A549 (cell line): Measurements from ENCODE around the gene DUS4L. TPM values are rescaled to one million over a fixed set of nuclear protein-coding genes. Genes with fewer than 3 reads are reported as not detected.
"Not testable (repeated sequence)": the region's sequence is repeated elsewhere in the genome, so short reads cannot be mapped to it uniquely, and the experiment has no call there.

ENCODE experiments used
- ATAC-seq, 2 experiments: fragments of 200-7000 bp in 1 of 2; fragments of >200 bp in 1 of 2; cut with Nextera tagmentation in 1 of 2; cut with Tn5 transposase in 1 of 2; 3 replicates each; pipeline versions ENCODE4 v1.8.0 to v1.9.1; 2018 to 2020; ENCODE audit warnings: mild to moderate bottlenecking in 1 of 2, moderate library complexity in 1 of 2
- CTCF ChIA-PET: fragments of 300-600 bp; sonication (Branson Sonifier 250); formaldehyde crosslinking; extraction: SDS; loops from one replicate; lab custom pipeline; 2021; ENCODE audit warnings: antibody characterized with exemption, inconsistent platforms; lab: Yijun Ruan, JAX
- POLR2A ChIA-PET: fragments of 350-600 bp; formaldehyde crosslinking; extraction: SDS; loops from one replicate; lab custom pipeline; 2021; ENCODE audit warnings: antibody characterized with exemption, inconsistent platforms; lab: Yijun Ruan, JAX
- DNase-seq, 2 experiments: peaks; one replicate each; pipeline versions ENCODE4 v3.0.0 to v3.0.0-alpha.2; 2011 to 2016; ENCODE audit warnings: low read depth in 1 of 2, low spot score in 1 of 2
- FAIRE-seq: peaks from 2 replicates; lab custom pipeline; 2011; peaks lifted over from hg19 to GRCh38; lab: Jason Lieb, UNC
- H3K27ac ChIP-seq, 2 experiments: fragments of >200 bp; sonication (Bioruptor Twin); formaldehyde crosslinking; 3 replicates each; pipeline ENCODE4 v1.5.1; 2016 to 2017
- H3K4me1 ChIP-seq: fragments of >200 bp; sonication (Bioruptor Twin); formaldehyde crosslinking; 3 replicates; pipeline ENCODE4 v1.6.1; 2016
- H3K4me2 ChIP-seq: fragments of >200 bp; sonication (Bioruptor Twin); formaldehyde crosslinking; 3 replicates; pipeline ENCODE4 v1.6.1; 2016
- H3K4me3 ChIP-seq: fragments of >200 bp; sonication (Bioruptor Twin); formaldehyde crosslinking; 3 replicates; pipeline ENCODE4 v1.5.1; 2016
- H3K9me3 ChIP-seq: fragments of >200 bp; sonication (Bioruptor Twin); formaldehyde crosslinking; 3 replicates; pipeline ENCODE4 v1.6.1; 2016
- CBX2 ChIP-seq: fragments of 200-600 bp; sonication (generic); IDR thresholded peaks from 2 replicates; pipeline ENCODE4 v1.6.1; 2016; ENCODE audit warnings: low read depth, mild to moderate bottlenecking, borderline replicate concordance
- CEBPB ChIP-seq, 2 experiments: fragments of >200 bp in 1 of 2; sonication (Bioruptor Twin) in 1 of 2; formaldehyde crosslinking in 1 of 2; IDR thresholded peaks; 2 replicates each; pipeline ENCODE4 v1.6.1; 2012 to 2016
- EHF ChIP-seq: fragments of 250-450 bp; sonication (Bioruptor Pico); IDR thresholded peaks from 2 replicates; pipeline ENCODE4 v1.5.0; 2020; ENCODE audit warnings: mild to moderate bottlenecking
- FOXS1 ChIP-seq: fragments of 250-450 bp; sonication (Bioruptor Pico); IDR thresholded peaks from 2 replicates; pipeline ENCODE4 v1.5.0; 2020; ENCODE audit warnings: mild to moderate bottlenecking, moderate library complexity
- HOXB5 ChIP-seq: fragments of 250-450 bp; sonication (Bioruptor Pico); IDR thresholded peaks from 2 replicates; pipeline ENCODE4 v1.5.0; 2020; ENCODE audit warnings: mild to moderate bottlenecking, moderate library complexity
- JUNB ChIP-seq: fragments of >200 bp; sonication (Bioruptor Twin); formaldehyde crosslinking; IDR thresholded peaks from 2 replicates; pipeline ENCODE4 v1.6.1; 2016
- MAZ ChIP-seq: fragments of 150-350 bp; IDR thresholded peaks from 2 replicates; pipeline ENCODE4 v1.6.1; 2014; ENCODE audit warnings: antibody characterized with exemption, low read depth, low read length, borderline replicate concordance
- PHF8 ChIP-seq: fragments of 200-600 bp; sonication (generic); IDR thresholded peaks from 2 replicates; pipeline ENCODE4 v1.6.1; 2016; ENCODE audit warnings: low read depth, mild to moderate bottlenecking, antibody characterized with exemption, moderate library complexity, borderline replicate concordance
- RCOR1 ChIP-seq: fragments of 150-350 bp; IDR thresholded peaks from 2 replicates; pipeline ENCODE4 v1.6.1; 2014; ENCODE audit warnings: antibody characterized with exemption, low read length, low read depth
- RFX5 ChIP-seq: fragments of 450-650 bp; IDR thresholded peaks from 2 replicates; pipeline ENCODE4 v1.7.1; 2014; ENCODE audit warnings: antibody characterized with exemption, mild to moderate bottlenecking, moderate library complexity
- SMC3 ChIP-seq: fragments of >200 bp; sonication (Bioruptor Twin); formaldehyde crosslinking; IDR thresholded peaks from 3 replicates; pipeline ENCODE4 v1.6.1; 2018; ENCODE audit warnings: inconsistent platforms
- SREBF2 ChIP-seq: fragments of 450-650 bp; IDR thresholded peaks from 2 replicates; pipeline ENCODE4 v1.6.1; 2014; ENCODE audit warnings: mild to moderate bottlenecking, moderate library complexity
- TFCP2L1 ChIP-seq: fragments of 250-450 bp; sonication (Bioruptor Pico); IDR thresholded peaks from 2 replicates; pipeline ENCODE4 v1.5.0; 2021; ENCODE audit warnings: mild to moderate bottlenecking
- ZC3H11A ChIP-seq: fragments of 450-650 bp; IDR thresholded peaks from 2 replicates; pipeline ENCODE4 v1.6.1; 2014; ENCODE audit warnings: antibody characterized with exemption, mild to moderate bottlenecking
- ZNF302 ChIP-seq: fragments of 250-450 bp; sonication (Bioruptor Pico); IDR thresholded peaks from 2 replicates; pipeline ENCODE4 v1.9.0; 2021; ENCODE audit warnings: inconsistent platforms, mild to moderate bottlenecking, moderate library complexity
- ZSCAN20 ChIP-seq: fragments of 250-450 bp; sonication (Bioruptor Pico); IDR thresholded peaks from 2 replicates; pipeline ENCODE4 v1.8.0; 2022; ENCODE audit warnings: mild to moderate bottlenecking, moderate library complexity
- WGBS: methylation state at CpG from one replicate; pipeline ENCODE4 v1.1.6; 2017; ENCODE audit errors: missing lambda C conversion rate; 5-methylcytosine and 5-hydroxymethylcytosine counted together
- polyA plus RNA-seq, 4 experiments: library from polyadenylated mRNA; depleted of rRNA in 3 of 4; stranded (reverse); fragments of >200 nt; fragmentation: RNase III in 1 of 4; extraction: RNeasy Plus Mini Kit Qiagen cat#74134 plus additional on column Dnase treatment in 1 of 4; gene quantifications; 2 replicates in 3 of 4; 3 replicates in 1 of 4; pipeline ENCODE4 v1.2.3, GENCODE V29; 2011 to 2017
- TF ChIP-seq, protein P1 (sequence below): IDR thresholded peaks from 2 replicates; pipeline ENCODE4 v1.6.1; 2012; ENCODE audit warnings: low read depth, borderline replicate concordance
- TF ChIP-seq, protein P2 (sequence below): fragments of 450-650 bp; IDR thresholded peaks from 2 replicates; pipeline ENCODE4 v1.6.1; 2014; ENCODE audit warnings: antibody characterized with exemption
- TF ChIP-seq, protein P3 (sequence below): fragments of 250-450 bp; sonication (Bioruptor Pico); IDR thresholded peaks from 2 replicates; pipeline ENCODE4 v1.5.0; 2020; ENCODE audit warnings: low read depth, mild to moderate bottlenecking, moderate library complexity

DUS4L gene
- polyA plus RNA-seq, 2 of the 4 experiments (the other 2 are of a cell fraction): 10.1 to 17.4 TPM

DNA sequence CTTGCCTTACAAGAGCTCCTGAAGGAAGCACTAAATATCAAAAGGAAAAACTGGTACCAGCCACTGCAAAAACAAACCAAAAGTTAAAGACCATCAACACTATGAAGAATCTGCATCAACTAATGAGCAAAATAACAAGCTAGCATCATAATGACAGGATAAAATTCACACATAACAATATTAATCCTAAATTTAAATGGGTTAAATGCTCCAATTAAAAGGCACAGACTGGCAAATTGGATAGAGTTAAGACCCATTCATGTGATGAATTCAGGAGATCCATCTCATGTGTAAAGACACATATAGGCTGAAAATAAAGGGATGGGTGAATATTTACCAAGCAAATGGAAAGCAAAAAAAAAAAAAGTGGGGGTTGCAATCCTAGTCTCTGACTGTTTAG, 29.6 kb upstream of the DUS4L start:
- TF ChIP-seq JUNB (no peak), ZNF302 (no peak), MAZ (no peak)
- Histone ChIP-seq H3K27ac (no peak overlapping the region), H3K9me3 (peaks cover 7% of the 10 kb centered on the region; the same call in 1 of the 3 replicates), H3K4me1 (no peaks in the 10 kb centered on the region), H3K4me2 (no peak overlapping the region), H3K4me3 (no peak overlapping the region)
- no peak for ATAC-seq
- ChIA-PET POLR2A (no interaction called here), CTCF (interaction anchor here (0.6 kb wide), 1 partner anchor 74 kb away, joined by 3 read pairs; no protein-coding TSS in a partner anchor)
- FAIRE-seq: no peak
- DNase-seq: no peak

DNA sequence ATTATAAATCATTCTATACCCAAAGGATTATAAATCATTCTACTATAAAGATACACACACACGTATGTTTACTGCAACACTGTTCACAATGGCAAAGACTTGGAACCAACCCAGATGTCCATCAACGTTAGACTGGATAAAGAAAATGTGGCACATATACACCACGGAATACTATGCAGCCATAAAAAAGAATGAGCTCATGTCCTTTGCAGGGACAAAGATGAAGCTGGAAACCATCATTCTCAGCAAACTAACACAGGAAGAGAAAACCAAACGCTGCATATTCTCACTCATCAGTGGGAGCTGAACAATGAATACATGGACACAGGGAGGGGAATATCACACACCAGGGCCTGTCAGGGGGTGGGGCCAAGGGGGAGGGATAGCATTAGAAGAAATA, 26.5 kb upstream of the DUS4L start:
- DNase-seq, FAIRE-seq, H3K4me3 ChIP-seq, POLR2A ChIA-PET, H3K27ac ChIP-seq, H3K4me2 ChIP-seq, H3K9me3 ChIP-seq, ATAC-seq, H3K4me1 ChIP-seq, CTCF ChIA-PET: not testable (repeated sequence)
- 89% methylated on average over 4 of the region's 4 CpGs for WGBS

DNA sequence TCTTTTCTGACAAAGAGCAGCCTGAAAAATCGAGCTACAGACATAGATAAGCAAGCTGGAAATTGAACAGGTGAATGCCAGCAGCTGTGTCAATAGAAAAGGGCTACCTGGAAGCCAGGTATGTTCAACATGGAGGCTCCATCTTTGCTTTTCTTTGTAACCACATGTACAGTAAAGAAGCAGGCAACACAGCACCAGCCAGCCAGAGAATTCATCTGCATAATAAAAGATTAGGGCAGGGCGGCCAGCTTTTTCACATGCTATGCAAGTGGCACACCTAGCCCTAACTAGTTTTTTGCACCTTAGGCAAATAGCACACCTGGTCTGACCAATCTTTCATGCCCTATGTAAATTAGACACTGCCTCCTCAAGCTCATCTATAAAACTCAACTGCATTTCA, 25.8 kb upstream of the DUS4L start:
- CTCF ChIA-PET: no interaction called here
- no peak for ATAC-seq
- no peak for FAIRE-seq
- no peak for TF ChIP-seq ZSCAN20 (CRISPR knock-in tag)
- TF ChIP-seq RFX5: no peak
- TF ChIP-seq CEBPB (IDR thresholded peaks at IDR 0.05): no peak
- no peak for TF ChIP-seq CBX2
- TF ChIP-seq RCOR1: no peak
- TF ChIP-seq, protein P1, sequence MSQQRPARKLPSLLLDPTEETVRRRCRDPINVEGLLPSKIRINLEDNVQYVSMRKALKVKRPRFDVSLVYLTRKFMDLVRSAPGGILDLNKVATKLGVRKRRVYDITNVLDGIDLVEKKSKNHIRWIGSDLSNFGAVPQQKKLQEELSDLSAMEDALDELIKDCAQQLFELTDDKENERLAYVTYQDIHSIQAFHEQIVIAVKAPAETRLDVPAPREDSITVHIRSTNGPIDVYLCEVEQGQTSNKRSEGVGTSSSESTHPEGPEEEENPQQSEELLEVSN: no peak
- no peak for TF ChIP-seq HOXB5 (CRISPR knock-in tag)
- TF ChIP-seq MAZ: no peak
- no peak for TF ChIP-seq SREBF2
- no peak for TF ChIP-seq SMC3
- no peak for TF ChIP-seq EHF (CRISPR knock-in tag)
- TF ChIP-seq PHF8: no peak
- TF ChIP-seq, protein P2, sequence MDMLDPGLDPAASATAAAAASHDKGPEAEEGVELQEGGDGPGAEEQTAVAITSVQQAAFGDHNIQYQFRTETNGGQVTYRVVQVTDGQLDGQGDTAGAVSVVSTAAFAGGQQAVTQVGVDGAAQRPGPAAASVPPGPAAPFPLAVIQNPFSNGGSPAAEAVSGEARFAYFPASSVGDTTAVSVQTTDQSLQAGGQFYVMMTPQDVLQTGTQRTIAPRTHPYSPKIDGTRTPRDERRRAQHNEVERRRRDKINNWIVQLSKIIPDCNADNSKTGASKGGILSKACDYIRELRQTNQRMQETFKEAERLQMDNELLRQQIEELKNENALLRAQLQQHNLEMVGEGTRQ: no peak
- TF ChIP-seq ZC3H11A: no peak
- TF ChIP-seq FOXS1 (CRISPR knock-in tag): no peak
- TF ChIP-seq, protein P3, sequence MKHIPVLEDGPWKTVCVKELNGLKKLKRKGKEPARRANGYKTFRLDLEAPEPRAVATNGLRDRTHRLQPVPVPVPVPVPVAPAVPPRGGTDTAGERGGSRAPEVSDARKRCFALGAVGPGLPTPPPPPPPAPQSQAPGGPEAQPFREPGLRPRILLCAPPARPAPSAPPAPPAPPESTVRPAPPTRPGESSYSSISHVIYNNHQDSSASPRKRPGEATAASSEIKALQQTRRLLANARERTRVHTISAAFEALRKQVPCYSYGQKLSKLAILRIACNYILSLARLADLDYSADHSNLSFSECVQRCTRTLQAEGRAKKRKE (CRISPR knock-in tag): no peak
- no peak for TF ChIP-seq ZNF302
- no peaks in the 10 kb centered on the region for H3K4me1 ChIP-seq
- no peak overlapping the region for H3K27ac ChIP-seq
- H3K4me2 ChIP-seq: no peak overlapping the region
- no peak overlapping the region for H3K4me3 ChIP-seq
- H3K9me3 ChIP-seq: peaks cover 7% of the 10 kb centered on the region; the same call in 1 of the 3 replicates
- WGBS: 54% methylated on average over 2 of the region's 2 CpGs
- POLR2A ChIA-PET: interaction anchor here (0.9 kb wide), 1 partner anchor 25 kb away, joined by 3 read pairs; the partner anchor contains the start of genes COG5 and DUS4L
- no peak for DNase-seq

DNA sequence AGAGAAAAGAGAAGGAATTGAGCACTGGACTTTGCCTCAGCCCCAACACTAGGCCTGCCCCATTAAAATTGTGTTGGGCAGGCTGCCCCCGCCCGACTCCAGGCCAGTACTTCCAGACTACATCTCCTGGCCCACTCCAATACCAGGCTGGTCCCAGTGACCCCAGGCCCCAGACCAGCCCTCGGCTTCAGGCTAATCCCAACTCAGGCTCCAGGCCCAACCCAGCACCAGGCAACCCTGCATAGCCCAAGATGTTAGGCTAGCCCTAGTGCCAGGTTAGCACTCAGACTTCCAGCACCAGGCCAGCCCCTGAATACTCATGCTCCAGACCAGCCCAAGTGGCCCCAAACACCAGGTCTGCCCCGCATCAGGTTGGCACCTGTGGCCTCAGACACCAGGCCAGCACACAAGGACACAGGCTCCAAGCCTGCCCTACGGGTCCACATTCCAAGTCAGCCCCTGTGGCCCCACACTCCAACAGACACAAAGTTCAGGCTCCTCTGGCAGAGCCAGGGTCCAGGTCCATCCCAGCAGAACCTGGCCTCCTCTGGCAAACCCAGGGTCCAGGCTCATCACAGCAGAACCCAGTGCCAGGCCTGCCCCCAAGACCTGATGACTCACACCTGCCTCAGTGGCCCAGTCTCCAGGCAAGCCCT, 20.3 kb upstream of the DUS4L start:
- CTCF ChIA-PET: interaction anchor here (0.6 to 0.7 kb wide), 2 partner anchors 356 to 763 kb away, joined by 3 to 4 read pairs; no protein-coding TSS in a partner anchor
- no peak for ATAC-seq
- no peak overlapping the region for H3K4me3 ChIP-seq
- no peaks in the 10 kb centered on the region for H3K4me1 ChIP-seq
- no peak for FAIRE-seq
- 92% methylated on average over 4 of the region's 5 CpGs for WGBS
- TF ChIP-seq TFCP2L1: no peak
- DNase-seq: no peak
- no peak overlapping the region for H3K27ac ChIP-seq
- H3K9me3 ChIP-seq: 0 out of 3 replicates have a peak, but pooled peaks cover 7% of the 10 kb centered on the region
- H3K4me2 ChIP-seq: no peak overlapping the region
- POLR2A ChIA-PET: no interaction called here
